GM21515 (cell line): ENCODE results near the gene WWC2.

ENCODE experiments used
- ATAC-seq: cut with Tn5 transposase; IDR thresholded peaks from one replicate; pipeline ENCODE4 v1.9.1; 2021; ENCODE audit not compliant: unreplicated experiment

The WWC2 gene

DNA sequence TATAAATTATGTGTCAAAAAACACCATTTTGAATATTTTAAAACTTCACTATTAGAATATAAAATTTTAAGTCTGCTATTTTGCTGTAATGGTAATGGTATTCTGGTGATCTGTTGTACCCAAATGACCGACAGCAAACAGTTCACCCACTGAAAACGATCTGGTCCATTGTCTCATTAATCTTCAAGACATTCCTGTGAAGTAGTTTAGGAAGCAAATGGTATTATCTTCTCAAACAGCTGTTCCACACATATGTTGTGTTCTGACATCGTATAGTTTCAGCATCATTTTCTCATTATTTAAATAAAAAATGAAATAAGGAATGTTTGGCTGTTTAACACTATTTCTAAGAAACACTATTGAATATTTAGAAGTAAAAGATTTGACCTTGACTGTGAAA, 98.1 kb downstream of the WWC2 start:
- no peak for ATAC-seq

DNA sequence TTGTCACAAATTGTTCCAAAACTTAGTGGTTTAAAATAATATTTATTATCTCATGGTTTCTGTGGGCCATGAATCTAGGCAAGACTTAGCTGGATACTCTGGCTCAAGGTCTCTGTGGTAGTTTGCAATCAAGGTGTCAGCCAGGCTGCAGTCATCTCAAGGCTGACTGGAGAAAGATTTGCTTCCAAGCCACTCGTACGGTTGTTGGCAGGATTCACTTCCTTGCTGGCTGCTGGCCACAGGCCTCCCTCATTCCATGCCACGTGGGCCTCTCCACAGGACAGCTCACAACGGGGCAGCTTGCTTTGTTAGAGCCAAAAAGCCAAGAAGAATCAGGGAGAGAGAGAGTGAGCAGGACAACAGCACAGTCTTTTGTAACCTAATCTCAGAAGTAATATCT, 101.4 kb downstream of the WWC2 start:
- no peak for ATAC-seq

GRCh38 chr4:183201331-183201730, 102.3 kb downstream of the WWC2 start:
- no peak for ATAC-seq

DNA sequence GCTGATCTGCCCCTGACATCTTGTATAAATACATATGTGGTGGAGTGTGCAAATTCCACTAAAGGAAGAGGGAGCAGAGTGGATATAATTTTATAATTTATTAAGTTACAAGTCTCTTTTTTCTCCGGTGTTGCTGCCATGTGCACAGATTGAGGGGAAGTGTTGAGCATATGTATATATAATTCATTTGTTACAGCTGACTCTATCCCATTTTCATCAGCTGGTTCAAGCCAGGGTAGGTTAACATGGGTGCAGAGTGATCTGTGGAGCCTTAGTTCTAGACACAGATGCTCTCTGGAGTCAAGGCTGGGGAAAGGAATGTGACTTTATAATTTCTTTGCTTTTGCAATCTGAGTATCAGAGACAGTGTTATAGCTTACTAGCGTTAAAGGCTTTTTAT, 103.5 kb downstream of the WWC2 start:
- no peak for ATAC-seq

GRCh38 chr4:183204793-183205192, 105.7 kb downstream of the WWC2 start:
- no peak for ATAC-seq

DNA sequence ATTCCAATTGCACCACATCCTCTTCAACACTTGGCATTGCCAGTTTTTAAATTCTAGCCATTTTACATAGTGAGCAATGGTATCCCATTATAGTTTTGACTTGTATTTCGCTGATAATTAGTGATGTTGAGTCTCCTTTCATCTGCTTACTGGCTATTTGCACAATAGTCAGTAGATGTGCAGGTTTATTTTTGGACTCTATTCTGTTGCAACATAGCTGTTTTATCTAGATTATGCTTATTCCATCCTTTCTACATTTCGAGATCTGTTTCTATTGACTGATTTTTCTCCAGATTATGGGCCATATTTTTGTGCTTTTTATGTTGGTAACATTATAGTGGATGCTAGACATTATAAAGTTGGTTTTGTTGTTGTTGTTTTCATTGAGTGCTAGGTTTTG, 106.1 kb downstream of the WWC2 start:
- no peak for ATAC-seq

GRCh38 chr4:183205709-183206108, 106.7 kb downstream of the WWC2 start:
- ATAC-seq, result no peak

- ATAC-seq, result no peak
These were observed 112.5 kb downstream of the WWC2 start for GRCh38 chr4:183211533-183211932.

DNA sequence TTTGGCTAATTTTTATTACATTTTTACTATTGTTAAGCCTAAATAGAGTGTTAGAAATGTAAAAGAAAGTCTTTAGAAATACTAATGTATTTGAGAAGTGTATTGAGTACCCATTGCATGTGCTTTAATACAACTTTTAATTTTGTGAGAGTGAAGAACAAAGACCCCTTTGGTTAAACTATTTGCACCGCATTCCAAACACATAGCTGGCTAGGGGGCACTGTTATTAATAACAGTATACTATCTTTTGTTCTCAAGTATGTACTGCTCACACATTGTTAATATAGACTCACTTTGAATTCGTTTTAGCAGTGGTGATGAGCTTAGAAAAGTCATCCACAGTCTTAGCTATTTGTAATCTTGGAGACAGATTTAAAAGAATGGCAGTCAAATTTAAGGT, 114.9 kb downstream of the WWC2 start:
- ATAC-seq, result no peak

DNA sequence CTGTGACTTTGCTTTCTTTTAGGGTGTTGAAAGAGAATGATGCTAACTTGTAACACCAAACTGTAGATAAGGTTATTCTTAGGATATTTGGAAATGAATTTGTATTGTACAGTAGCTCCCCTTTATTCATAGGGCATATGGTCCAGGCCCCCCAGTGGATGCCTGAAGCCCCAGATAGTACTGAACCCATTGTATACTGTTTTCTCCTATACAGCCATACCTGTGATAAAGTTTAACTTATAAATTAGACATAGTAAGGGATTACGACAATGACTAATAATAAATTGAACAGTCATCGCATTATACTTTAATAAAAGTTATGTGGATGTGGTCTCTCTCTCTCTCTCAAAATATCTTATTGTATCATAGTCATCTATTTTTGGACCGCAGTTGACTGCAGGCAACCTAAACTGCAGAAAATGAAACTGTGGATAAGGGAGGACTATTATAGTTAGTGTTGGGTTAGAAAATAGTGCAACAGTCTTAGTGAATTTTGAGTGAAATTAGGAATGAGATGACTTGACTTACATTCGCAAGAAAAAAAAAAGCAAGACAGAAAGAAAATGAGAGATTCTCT, 115.9 kb downstream of the WWC2 start:
- no peak for ATAC-seq

GRCh38 chr4:183220236-183220635, 121.2 kb downstream of the WWC2 start:
- ATAC-seq, result no peak

DNA sequence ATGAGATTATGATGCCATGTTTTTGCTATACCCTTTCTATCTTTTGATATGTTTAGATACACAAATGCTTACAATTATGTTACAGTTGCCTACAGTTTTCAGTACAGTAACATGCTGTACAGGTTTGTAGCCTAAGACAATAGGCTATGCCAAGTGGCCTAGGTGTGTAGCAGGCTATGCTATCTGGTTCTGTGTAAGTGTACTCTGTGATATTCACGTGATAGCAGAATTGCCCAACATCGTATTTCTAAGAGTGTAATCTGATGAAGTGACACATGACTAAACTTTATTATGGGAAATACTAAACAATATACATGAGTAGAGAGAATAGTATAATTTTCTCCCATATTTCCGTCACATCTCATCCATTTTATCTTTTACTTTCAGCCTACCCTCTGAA, 124.0 kb downstream of the WWC2 start:
- ATAC-seq, result no peak

DNA sequence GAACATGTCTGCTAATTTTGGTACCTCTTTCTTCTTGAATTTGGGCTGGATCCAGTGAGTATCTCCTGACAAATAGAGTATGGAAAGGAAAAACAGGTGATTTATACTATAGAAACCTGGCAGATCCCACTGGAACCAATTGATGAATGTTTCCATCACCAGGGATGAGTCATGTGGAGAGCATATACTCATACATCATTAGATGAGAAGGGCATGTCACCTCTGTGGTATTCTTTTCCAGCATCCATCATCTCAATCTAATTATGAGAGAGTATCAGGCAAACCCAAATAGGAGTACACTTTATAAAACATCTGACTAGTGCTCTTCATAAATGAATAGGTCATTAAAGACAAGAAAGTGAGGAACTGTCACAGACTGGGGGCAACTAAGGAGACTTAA, 130.3 kb downstream of the WWC2 start:
- no peak for ATAC-seq

GRCh38 chr4:183240581-183241321, 141.7 kb downstream of the WWC2 start:
- no peak for ATAC-seq

DNA sequence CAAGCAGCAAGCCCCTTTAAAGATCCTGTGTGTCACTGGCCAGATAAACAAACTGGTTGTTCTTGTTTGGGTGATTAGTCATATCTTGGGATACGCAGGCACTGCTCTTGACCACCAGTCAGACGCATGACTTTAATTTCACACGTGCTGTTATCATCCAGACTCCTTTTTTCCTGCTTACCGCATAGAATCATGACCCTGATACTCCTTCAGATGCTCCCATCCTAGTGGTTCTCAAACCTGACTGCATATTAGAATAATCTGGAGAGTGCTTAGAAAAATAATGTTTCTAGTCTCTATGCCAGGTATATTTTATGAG, 142.2 kb downstream of the WWC2 start:
- ATAC-seq, result no peak

DNA sequence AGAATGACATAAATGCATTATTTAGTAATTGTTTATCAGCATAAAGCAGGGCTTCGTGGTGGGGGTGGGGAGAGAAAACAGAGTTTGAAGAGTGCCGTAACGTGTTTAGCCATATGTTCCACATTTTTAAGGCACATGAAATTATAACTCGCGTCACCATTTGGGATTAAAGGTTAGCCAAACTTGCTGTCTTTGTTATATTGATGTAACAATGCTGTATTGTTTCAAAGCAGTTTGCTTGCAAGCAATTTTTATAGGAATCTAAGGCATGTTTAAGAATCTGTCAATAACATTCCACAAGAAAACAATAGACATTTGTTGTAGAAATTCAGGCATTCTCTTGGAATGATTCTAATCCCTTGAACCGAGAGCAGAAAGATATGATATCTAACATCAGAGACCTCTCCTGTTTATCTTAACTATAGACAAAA, 142.7 kb downstream of the WWC2 start:
- ATAC-seq, result no peak

- ATAC-seq, result no peak
These were observed 143.2 kb downstream of the WWC2 start for GRCh38 chr4:183242291-183242690.

- ATAC-seq, result no peak
These were observed 145.0 kb downstream of the WWC2 start for GRCh38 chr4:183244019-183244418.

DNA sequence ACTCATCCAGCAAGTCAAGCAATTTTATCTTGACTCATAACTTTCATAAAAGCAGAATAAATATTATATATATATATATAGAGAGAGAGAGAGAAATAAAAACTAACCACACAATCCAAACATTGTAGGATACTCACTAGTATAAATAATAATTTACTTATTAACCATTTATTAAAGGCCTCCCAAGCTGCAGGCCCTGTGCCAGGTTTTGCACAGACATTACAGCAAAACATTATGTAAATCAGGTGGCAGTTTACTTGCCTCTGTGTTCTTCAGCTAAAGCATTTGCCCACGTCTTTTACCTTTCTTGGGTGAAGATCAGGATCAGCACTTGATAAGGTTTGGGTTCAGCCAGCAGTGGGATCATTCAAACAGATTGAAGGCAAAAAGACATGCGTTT, 145.4 kb downstream of the WWC2 start:
- no peak for ATAC-seq

DNA sequence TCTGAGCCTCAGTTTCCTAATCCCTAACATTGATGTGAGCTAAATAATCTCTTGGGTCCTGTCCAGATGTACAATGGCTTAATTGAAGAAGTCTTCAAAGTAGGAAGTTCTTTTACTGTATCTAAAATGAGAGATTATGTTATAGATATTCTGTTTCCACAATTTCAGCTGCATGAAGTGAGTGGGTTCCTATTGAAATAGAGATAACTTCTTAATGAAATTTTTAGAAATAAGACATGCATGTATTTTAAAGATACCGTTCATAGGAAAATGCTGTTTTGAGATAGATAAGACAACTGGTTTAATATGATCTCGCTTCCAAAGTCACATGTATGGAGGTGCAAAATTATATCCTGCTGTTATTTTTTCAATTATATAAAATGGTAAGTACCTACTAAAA, 149.1 kb downstream of the WWC2 start:
- no peak for ATAC-seq

- ATAC-seq, result no peak
These were observed 150.8 kb downstream of the WWC2 start for GRCh38 chr4:183249854-183250253.

- ATAC-seq, result no peak
These were observed 151.8 kb downstream of the WWC2 start for GRCh38 chr4:183250831-183251230.

DNA sequence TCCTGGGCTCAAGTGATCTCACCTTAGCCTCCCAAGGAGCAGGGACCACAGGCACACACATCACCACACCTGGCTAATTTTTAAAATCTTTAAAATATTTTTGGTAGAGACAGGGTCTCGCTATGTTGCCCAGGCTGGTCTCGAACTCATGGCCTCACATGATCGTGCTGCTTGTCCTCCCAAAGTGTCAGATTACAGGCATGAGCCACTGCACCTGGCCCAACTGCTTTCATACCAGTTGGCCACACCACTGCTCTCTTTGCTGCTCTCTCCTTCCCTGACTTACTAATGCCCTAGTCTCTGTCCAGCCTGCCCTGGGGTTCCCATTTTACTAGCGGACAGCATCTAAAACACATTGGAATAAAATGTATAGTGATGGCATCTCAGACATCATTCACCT, 153.9 kb downstream of the WWC2 start:
- ATAC-seq, result no peak
